ENCODE data around the gene STRIT1.
"Not testable (repeated sequence)": the region's sequence is repeated elsewhere in the genome, so short reads cannot be mapped to it uniquely, and the experiment has no call there.

STRIT1 gene

GRCh38 chr3:155262855-155263254 is 30.6 kb downstream of the STRIT1 start:
- not testable (repeated sequence) for DNase-seq

- DNase-seq, result no peak
Observed at GRCh38 chr3:155262295-155262694, 31.2 kb downstream of the STRIT1 start.

- DNase-seq, result no peak
Observed at GRCh38 chr3:155254445-155254844, 39.0 kb downstream of the STRIT1 start.

- DNase-seq, result no peak
Observed at GRCh38 chr3:155252535-155252934, 40.9 kb downstream of the STRIT1 start.

GRCh38 chr3:155252021-155252420 is 41.5 kb downstream of the STRIT1 start:
- DNase-seq, result no peak

GRCh38 chr3:155248531-155249187 is 44.8 kb downstream of the STRIT1 start:
- DNase-seq, result no peak

- DNase-seq, result no peak
Observed at GRCh38 chr3:155244699-155245098, 48.8 kb downstream of the STRIT1 start.

- no peak for DNase-seq
Observed at GRCh38 chr3:155244216-155244615, 49.3 kb downstream of the STRIT1 start.

- no peak for DNase-seq
Observed at GRCh38 chr3:155243512-155243921, 50.0 kb downstream of the STRIT1 start.

GRCh38 chr3:155242342-155242741 is 51.1 kb downstream of the STRIT1 start:
- DNase-seq, result no peak

- no peak for DNase-seq
Observed at GRCh38 chr3:155241579-155241978, 51.9 kb downstream of the STRIT1 start.

Data from activated naive CD4-positive, alpha-beta T cell (primary cell).